Measurements from ENCODE around the gene CD47. TPM values are rescaled to one million over a fixed set of nuclear protein-coding genes. Genes with fewer than 3 reads are reported as not detected.
A peak's percentile ranks its signal among the peaks of the same experiment; 100 is the strongest.

The CD47 gene
- total and polyA plus RNA-seq, 2 donors (not counting 1 experiment from before 2014, with no cell fraction given): 86.4 to 259 TPM

DNA sequence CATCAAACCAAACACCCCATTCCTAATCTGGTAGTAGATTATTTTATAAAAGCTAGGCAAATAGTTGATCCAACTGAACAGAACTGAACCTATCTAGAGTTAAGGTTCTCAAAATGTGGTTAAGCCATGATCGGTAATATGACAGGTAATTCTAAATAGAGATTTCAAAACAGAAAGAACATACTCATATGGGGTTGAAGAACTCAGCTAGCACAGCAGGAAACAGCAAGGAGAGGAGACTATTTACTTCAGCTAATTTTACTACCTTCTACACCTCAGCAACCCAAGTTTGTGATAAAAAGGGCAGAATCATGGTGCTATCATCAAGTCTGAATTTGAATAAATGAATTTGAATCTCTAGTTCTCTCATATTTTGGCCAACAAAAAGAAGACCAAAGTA, 11.8 kb downstream of the CD47 start:
- Histone ChIP-seq H3K4me3 (ENCODE audit: control extremely low read depth in 1 of 5, extremely low read depth in 1 of 5, insufficient read depth in 1 of 5, low read depth in 2 of 5, low read length in 4 of 5) (no peak overlapping the region), H3K4me1 (ENCODE audit: control insufficient read depth in 2 of 2, insufficient read depth in 2 of 2, low read length in 2 of 2) (peaks cover 37 to 74% of the 10 kb centered on the region in 2 donors)
- H3K4me1 Mint-ChIP-seq: peaks cover 58% of the 10 kb centered on the region

GRCh38 chr3:108076564-108076963, 14.3 kb downstream of the CD47 start:
- whole genome bisulfite sequencing (ENCODE audit: insufficient coverage): no CpG with 5 or more reads among the region's 2 CpGs
- intact Hi-C loops (cut with micrococcal nuclease): loop anchor here (2.0 to 5.0 kb wide), 2 partner anchors 14 to 34 kb away; partner anchors contain the start of gene CD47
- Histone ChIP-seq H3K4me3 (ENCODE audit: control extremely low read depth in 1 of 5, extremely low read depth in 1 of 5, insufficient read depth in 1 of 5, low read depth in 2 of 5, low read length in 4 of 5) (no peak overlapping the region), H3K27me3 (replicated peaks in 1 of 4; ENCODE audit: control extremely low read depth in 1 of 4, control insufficient read depth in 3 of 4, insufficient read depth in 4 of 4, low read length in 3 of 4) (no peaks in the 10 kb centered on the region), H3K9me3 (ENCODE audit: control extremely low read depth in 1 of 3, control insufficient read depth in 2 of 3, insufficient read depth in 1 of 3, low read length in 2 of 3) (no peaks in the 10 kb centered on the region), H4K20me1 (ENCODE audit: control insufficient read depth, insufficient read depth, low read length, poor library complexity, severe bottlenecking) (peaks cover 43% of the 10 kb centered on the region), H3K4me2 (replicated peaks; ENCODE audit: low read depth, low read length, poor library complexity, severe bottlenecking) (no peak overlapping the region), H3K36me3 (replicated peaks in 1 of 2; ENCODE audit: control extremely low read depth in 1 of 2, control insufficient read depth in 1 of 2, extremely low read depth in 1 of 2, insufficient read depth in 2 of 2, low read length in 1 of 2) (peaks cover 0 to 72% of the 10 kb centered on the region in 2 experiments), H3K79me2 (ENCODE audit: control insufficient read depth, insufficient read depth, low read length) (peaks cover 95% of the 10 kb centered on the region), H2AFZ (ENCODE audit: insufficient read depth, low read depth, low read length, poor library complexity, severe bottlenecking) (no peak overlapping the region), H3K9ac (ENCODE audit: low read length) (no peak overlapping the region), H3K27ac (ENCODE audit: low read length in 2 of 2) (peak overlapping the region in 1 of 2 donors; percentile 15), H3K4me1 (ENCODE audit: control insufficient read depth in 2 of 2, insufficient read depth in 2 of 2, low read length in 2 of 2) (peaks cover 30 to 58% of the 10 kb centered on the region in 2 donors)
- H3K27me3 Mint-ChIP-seq: no peaks in the 10 kb centered on the region
- DNase-seq: no peak
- no peak for ATAC-seq (ENCODE audit: low read depth)
- TF ChIP-seq EZH2 (IDR thresholded peaks at IDR 0.05; ENCODE audit: borderline replicate concordance, insufficient read depth, low read depth, low read length, poor library complexity, severe bottlenecking): no peak
- TF ChIP-seq, protein P1, sequence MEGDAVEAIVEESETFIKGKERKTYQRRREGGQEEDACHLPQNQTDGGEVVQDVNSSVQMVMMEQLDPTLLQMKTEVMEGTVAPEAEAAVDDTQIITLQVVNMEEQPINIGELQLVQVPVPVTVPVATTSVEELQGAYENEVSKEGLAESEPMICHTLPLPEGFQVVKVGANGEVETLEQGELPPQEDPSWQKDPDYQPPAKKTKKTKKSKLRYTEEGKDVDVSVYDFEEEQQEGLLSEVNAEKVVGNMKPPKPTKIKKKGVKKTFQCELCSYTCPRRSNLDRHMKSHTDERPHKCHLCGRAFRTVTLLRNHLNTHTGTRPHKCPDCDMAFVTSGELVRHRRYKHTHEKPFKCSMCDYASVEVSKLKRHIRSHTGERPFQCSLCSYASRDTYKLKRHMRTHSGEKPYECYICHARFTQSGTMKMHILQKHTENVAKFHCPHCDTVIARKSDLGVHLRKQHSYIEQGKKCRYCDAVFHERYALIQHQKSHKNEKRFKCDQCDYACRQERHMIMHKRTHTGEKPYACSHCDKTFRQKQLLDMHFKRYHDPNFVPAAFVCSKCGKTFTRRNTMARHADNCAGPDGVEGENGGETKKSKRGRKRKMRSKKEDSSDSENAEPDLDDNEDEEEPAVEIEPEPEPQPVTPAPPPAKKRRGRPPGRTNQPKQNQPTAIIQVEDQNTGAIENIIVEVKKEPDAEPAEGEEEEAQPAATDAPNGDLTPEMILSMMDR (IDR thresholded peaks at IDR 0.05): no peak
- H3K9me3 Mint-ChIP-seq (ENCODE audit: insufficient read depth): no peaks in the 10 kb centered on the region
- ChIA-PET CTCF (no interaction called here), POLR2A (interaction anchor here (0.6 kb wide), 1 partner anchor 11 kb away, joined by 14 read pairs; no protein-coding TSS in a partner anchor)
- H3K4me1 Mint-ChIP-seq: peaks cover 80% of the 10 kb centered on the region
- no peak overlapping the region for H3K27ac Mint-ChIP-seq
- no peak overlapping the region for H3K4me3 Mint-ChIP-seq

More for the DNA sequence above, 11.8 kb downstream of the CD47 start:
- WGBS (ENCODE audit: insufficient coverage): no CpG with 5 or more reads among the region's 1 CpG
- Histone ChIP-seq H3K9me3 (ENCODE audit: control extremely low read depth in 1 of 3, control insufficient read depth in 2 of 3, insufficient read depth in 1 of 3, low read length in 2 of 3) (no peaks in the 10 kb centered on the region), H3K9ac (ENCODE audit: low read length) (peak overlapping the region; percentile 21), H3K27me3 (replicated peaks in 1 of 4; ENCODE audit: control extremely low read depth in 1 of 4, control insufficient read depth in 3 of 4, insufficient read depth in 4 of 4, low read length in 3 of 4) (no peaks in the 10 kb centered on the region), H4K20me1 (ENCODE audit: control insufficient read depth, insufficient read depth, low read length, poor library complexity, severe bottlenecking) (peaks cover 43% of the 10 kb centered on the region), H3K4me2 (replicated peaks; ENCODE audit: low read depth, low read length, poor library complexity, severe bottlenecking) (peak overlapping the region; percentile 33), H3K27ac (ENCODE audit: low read length in 2 of 2) (peak overlapping the region in 1 of 2 donors; percentile 67), H3K36me3 (replicated peaks in 1 of 2; ENCODE audit: control extremely low read depth in 1 of 2, control insufficient read depth in 1 of 2, extremely low read depth in 1 of 2, insufficient read depth in 2 of 2, low read length in 1 of 2) (peaks cover 0 to 58% of the 10 kb centered on the region in 2 experiments), H2AFZ (ENCODE audit: insufficient read depth, low read depth, low read length, poor library complexity, severe bottlenecking) (no peak overlapping the region), H3K79me2 (ENCODE audit: control insufficient read depth, insufficient read depth, low read length) (peaks cover 95% of the 10 kb centered on the region)
- Mint-ChIP-seq H3K9me3 (ENCODE audit: insufficient read depth) (no peaks in the 10 kb centered on the region), H3K4me3 (peak overlapping the region; percentile 5), H3K27ac (peak overlapping the region; percentile 10), H3K27me3 (no peaks in the 10 kb centered on the region)
- no peak for DNase-seq
- intact Hi-C loops (cut with micrococcal nuclease): loop anchor here (5.0 kb wide), 1 partner anchor 37 kb away; no protein-coding TSS in a partner anchor
- TF ChIP-seq, protein P1 (IDR thresholded peaks at IDR 0.05): no peak
- no peak for TF ChIP-seq EZH2 (IDR thresholded peaks at IDR 0.05; ENCODE audit: borderline replicate concordance, insufficient read depth, low read depth, low read length, poor library complexity, severe bottlenecking)
- ATAC-seq (ENCODE audit: low read depth): no peak
- CTCF ChIA-PET: no interaction called here
- POLR2A ChIA-PET: interaction anchor here (1.0 kb wide), 1 partner anchor 144 kb away, joined by 3 read pairs; no protein-coding TSS in a partner anchor
